Testis (tissue), 2 donors: ENCODE results near the gene SETD3.

Experiments
- CTCF ChIP-seq, 3 experiments: fragments of 450-650 bp in 2 of 3; fragments of 200-600 bp in 1 of 3; sonication (generic) in 1 of 3; IDR thresholded peaks; one replicate each; pipeline ENCODE4 v1.5.1; 2016 to 2019; ENCODE audit warnings: antibody characterized with exemption in 3 of 3, mild to moderate bottlenecking in 2 of 3, moderate library complexity in 1 of 3
- POLR2A ChIP-seq: fragments of 450-650 bp; IDR thresholded peaks from one replicate; pipeline ENCODE4 v1.6.1; 2017; ENCODE audit warnings: antibody characterized with exemption, mild to moderate bottlenecking, moderate library complexity

- TF ChIP-seq CTCF (IDR thresholded peaks at IDR 0.05) (no peak), POLR2A (no peak)
These were observed 45.0 kb upstream of the SETD3 start for GRCh38 chr14:99525699-99526080.
